Measurements from ENCODE around the gene FAM193B. TPM values are rescaled to one million over a fixed set of nuclear protein-coding genes. Genes with fewer than 3 reads are reported as not detected.
A peak's percentile ranks its signal among the peaks of the same experiment; 100 is the strongest.

Gene FAM193B
- polyA plus RNA-seq, 1 donor, result 59.9 TPM

DNA sequence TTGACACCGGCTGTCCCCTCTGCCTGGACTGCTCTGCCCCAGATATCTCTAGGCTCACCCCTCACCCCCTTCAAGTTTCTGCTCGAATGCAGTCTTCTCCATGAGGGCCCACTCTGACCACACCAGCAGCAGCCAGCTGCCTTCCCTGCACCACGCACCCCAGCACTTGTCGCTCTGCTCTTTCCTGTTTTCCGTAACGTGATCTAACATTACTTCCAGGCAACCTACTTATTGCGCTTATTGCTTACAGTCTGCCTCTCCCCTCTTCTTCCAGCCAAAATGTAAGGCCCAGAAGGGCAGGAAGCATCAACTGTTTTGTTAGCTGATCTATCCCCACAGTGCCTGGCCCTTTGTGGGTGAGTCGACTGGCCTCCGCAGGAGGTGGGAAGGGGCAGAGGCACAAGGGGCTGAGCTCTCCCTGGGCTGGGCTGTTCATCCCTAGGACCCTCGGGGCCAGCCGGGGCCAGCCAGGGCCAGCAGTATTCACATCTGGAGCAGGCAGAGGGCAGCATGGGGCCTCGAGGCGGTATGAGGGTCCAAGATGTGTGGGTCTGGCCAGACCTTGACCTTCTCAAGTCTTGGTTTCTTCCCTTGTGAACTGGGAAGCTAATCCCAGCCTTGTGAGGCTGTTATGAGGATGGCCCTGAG lies 69.3 kb downstream of the FAM193B start:
- no peak for DNase-seq

DNA sequence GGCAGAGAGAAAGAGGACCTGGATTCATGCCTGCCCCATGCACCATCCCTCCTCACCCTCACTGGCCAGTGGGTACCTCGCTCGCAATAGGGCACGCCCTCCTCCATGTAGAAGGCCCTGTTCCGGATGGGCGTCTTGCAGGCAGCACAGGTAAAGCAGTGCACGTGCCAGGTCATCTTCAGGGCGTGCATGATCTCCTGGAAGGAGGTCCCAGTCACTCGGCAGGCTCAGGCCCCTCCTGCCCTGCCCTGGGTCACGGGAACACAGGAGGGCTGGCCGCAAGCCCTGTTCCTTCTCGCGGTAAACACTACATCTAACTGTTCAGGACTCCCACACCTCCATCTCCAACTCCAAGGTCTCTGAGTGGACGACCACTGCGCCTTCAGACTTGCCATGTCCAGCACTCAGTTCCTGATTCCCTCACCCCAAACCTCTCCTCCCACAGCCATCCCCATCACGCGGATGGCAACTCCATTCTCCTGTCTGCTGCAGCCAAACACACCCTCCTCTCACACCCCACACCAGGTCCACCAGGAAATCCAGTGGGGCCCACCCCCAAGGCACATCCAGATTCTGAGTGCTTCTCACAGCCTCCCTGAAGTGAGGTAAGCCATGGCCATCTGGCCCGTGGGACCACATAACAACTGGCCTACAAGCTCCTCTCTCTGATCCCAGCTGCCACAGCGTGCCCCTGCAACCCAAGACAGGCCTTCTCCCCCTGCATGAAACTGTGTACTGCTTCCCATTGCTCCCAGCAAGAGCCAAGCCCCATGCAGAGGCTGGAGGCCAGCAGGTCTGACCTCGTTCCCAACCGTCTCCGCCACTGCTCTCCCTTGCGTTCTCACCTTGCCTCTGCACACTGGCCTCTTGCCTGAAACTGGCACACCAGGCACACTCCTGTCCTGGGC lies 70.1 kb downstream of the FAM193B start:
- DNase-seq, result no peak

DNA sequence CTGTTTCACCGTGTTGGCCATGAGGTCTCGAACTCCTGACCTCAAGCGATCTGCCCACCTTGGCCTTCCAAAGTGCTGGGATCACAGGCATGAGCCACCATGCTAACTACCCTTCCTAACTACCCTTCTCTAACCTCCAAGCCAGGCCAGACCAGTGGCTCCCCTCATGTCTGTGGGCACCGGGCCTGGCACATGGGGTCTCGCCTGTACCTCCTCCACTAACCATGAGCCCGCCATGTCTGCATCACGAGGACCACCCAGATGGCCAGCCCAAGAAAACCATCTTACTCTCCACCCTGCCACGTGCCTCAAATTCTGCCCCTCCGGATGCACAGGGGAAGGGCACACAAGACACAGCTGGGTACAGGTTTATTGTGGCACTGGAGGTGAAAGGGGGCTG lies 71.3 kb downstream of the FAM193B start:
- DNase-seq, result no peak

GRCh38 chr5:177482359-177482795 lies 72.0 kb downstream of the FAM193B start:
- no peak for DNase-seq

DNA sequence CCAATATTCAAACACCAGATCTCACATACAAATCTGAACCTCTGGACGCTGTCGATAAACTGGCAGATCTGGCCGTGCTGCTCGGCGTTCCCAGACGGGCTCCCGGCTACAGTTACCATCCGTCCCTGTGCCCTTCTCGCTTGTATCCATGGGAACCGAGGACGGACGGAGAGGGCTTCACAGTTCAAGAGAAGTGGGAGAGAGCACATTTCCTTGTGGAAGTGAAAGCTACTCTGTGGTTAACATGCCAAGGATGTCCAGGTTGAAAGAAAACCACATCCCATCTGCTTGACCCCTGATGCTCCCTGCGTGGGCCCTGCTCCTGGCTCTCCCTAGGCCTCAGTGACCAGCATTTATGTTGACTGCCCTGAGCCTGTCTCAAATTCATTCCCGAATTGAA lies 74.6 kb downstream of the FAM193B start:
- DNase-seq, result no peak

GRCh38 chr5:177478711-177479646 lies 75.4 kb downstream of the FAM193B start:
- DNase-seq, result no peak

GRCh38 chr5:177477701-177478477 lies 76.5 kb downstream of the FAM193B start:
- no peak for DNase-seq

- DNase-seq, result no peak
These were observed 77.7 kb downstream of the FAM193B start for GRCh38 chr5:177476531-177477233.

DNA sequence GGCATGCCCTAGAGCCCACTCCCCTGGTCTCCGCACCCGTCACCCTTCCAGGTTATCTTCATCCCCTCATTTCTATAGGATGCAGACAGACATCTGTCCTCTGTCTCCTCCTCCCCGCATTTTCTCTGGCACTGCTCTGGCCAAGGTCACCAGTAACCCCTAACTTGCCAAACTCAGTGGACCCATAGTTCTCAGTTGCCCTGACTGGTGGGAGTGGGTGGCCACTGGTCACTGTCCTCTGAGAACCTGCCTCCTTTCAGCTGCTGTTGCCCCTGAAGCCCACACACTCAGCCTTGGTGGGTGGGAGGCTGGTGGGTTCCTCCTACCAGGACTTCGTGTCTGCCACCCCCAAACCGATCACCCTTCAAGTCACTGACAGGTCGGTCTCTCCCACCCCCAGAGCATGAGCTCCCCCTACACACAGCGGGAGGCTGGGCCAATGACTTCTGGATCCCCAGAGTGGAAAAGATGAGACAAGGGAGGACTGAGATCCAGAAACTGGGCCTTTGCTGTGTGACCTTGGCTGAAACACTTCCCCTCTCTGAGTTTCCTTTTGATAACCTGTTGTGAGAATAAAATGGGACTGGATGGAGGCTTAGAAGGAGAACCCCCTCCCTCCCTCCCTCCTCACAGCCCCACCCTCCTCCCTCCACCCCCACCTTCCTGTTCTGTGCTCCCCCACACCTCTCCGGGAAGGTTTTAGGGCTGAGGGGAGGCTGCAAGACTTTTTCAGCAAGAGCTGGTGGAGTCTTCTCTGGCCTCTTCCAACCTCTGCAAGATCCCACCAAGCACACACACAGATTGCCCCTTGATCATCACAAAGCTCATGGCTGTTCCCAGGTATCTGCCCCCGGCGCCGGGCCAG lies 78.6 kb downstream of the FAM193B start:
- no peak for DNase-seq

DNA sequence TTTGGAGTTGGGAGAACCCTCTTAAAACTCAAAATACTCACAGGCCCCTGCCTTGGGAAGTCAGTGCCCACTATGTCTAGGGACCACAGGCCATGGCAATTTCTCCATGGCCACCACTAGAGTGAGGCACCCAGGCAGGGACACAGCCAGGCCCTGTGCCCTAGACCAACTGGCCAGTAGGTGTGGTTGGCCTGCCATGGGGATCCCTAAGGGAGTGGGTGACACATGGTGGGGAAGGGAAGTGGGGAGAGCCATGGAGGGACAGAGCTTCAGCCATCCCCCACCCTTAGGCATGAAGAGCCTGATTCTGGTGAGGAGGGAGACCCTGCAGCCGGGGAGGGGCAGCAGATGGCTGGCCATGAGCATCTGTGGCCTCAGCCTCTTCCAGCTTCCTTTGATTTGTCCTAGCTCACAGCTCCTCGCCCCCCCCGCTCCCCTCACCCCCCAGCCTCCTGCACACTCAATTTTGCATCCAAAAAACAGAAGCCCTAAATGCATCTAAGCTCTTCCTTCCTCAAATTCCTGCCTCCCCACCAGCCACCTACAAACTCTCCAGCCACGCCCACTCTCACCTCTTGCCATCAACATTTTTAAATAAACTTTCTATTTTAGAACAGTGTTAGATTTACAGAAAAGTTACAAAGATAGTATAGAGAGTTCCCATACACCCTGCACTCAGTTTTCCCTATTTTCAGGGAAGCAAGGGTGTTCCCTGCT lies 79.4 kb downstream of the FAM193B start:
- DNase-seq, result no peak

DNA sequence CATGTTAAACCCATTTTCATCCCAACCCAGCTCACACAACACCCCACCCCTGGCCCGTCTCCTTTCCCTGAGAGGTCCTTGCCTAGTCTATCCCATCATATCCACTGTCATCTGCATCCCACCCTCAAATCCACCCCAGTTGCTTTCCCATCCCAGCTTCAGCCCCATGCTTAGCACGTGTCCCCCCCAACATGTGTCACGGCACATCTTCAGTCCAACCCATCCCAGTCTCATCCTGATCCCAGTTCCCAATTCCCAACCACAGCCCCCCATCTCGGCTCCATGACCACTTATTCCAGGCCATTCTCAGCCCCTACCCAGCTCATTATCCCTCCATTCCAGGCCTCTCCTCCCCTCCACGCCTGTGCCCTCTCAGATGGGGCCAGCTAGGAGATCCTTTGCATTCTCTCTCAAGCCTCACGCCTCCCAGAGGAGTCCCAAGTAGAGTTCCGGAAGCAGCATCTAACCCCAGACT lies 80.3 kb downstream of the FAM193B start:
- no peak for DNase-seq

GRCh38 chr5:177473443-177474001 lies 80.8 kb downstream of the FAM193B start, which contains the start of gene DBN1:
Gene DBN1 (minus strand): TSS chr5:177473634. CDS start chr5:177473521, 113 bp downstream.
- DNase-seq, result peak; percentile 70

DNA sequence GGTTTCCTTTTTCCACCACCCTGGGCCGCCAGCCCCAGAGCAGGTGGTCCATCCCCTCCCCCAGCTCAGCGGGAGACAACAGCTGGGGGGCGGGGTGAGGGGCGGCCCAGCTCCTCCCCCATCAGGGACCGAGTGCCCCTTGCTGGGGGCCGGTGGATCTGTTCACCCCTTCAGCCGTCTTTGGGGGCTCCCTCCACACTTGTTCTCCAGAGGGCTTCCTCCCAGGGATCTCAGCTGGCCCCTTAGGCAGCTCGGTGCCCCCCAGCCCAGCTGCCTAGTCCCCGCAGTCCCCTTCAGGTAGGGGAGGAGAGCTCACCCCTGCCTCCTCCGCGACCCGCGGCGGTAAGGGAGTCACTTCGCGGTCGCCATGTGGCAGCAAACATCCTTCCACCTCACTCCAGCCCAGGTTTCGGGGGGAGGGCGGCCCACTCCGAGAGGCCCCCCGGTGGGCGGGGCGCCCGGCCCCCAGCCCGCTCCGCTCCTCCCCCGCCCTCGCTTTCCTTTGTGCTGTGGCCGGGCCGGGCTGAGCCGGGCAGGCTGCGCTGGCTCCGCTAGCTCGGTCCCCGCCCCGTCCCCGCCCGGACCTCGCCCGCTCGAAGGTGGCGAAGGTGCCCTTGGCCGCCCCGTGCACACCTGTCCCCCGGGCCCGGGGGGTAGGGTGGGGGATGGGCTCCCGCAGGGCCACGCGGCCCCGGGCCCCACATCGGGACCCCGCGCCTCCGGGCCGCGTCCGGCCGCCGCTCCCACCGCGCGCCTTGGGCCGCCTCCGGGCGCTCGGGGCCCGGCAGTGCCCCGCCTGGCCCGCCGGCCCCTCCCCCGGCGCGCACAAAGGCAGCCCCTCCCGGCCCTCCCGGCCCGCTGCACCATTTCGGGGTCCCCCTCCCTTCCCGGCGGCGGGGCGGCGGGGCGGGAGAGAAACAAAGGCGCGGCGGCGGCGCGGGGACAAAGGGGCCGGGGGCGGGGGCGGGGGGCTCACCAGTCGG lies 81.6 kb downstream of the FAM193B start:
- DNase-seq, result no peak

DNA sequence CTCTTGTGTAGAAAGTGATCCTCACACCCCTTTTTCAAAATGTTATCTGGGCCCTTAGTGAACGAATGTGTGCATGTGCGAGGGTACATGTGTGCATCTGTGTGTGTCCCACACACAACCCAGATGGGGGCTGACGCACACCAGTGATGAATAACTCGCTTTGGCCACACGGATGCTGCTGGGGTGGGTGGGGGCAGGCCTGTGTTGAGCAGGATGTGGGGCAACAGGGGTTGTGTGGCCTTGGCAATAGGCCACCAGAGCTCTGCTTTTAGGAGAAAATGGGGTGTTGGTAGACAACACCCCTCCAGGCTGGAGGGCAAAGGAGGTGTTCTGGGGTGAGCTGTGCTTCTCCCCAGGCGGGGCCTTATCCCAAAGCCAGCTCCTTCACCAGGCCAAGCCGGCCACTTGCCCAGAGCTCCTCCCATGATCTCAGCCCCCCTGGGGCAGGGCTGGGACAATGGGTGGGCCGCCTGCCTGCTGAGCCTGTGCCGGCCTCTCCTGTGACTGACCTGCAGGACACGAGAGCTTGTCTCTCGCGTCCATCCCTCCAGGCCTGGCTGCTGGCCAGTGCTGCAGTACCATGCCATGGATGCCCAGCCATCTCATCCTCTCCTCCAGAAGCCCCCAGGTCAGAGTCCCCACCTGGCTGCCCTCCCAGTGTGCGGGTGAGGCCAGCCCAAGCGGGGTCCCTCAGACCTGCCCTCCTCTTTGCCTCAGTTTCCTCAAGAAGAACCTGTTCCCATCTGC lies 82.6 kb downstream of the FAM193B start:
- no peak for DNase-seq

DNA sequence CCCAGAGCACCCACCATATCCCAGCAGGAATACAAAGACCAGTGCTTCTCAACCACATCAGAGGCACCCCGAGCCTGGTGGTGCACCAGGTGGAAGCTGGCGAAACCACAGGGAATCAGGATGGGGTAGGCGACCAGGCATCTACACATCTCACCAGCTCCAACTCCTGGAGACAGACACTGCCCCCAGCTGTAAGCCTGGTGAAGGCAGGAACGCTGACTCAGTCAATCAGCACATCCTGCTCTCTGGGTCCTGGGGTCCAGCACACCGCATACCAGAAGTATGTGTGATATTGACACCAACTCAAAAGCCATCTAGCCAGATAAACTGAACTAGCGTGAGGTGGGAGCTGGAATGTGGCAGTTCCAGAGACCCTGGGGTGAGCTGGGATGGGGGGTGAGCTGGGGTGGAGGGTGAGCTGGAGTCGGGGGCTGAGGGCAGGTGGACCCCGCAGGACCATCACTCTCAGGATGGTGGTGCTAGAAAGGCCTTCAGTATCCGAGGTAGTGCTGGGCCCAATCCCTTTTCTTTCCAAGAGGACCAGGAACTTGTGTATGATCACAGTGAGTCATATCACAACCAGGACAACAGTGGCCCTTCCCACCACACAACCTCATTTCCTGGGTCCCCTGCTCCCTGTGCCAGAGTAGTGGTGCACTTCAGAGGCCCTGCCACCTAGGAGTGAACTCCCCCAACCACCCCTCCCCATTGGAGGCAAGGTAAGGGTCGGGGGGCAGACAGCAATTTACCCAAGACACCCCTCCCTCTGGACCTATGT lies 83.4 kb downstream of the FAM193B start:
- DNase-seq, result no peak
